Transverse colon (tissue), 4 donors: Measurements from ENCODE around the gene ZNF341. TPM values are rescaled to one million over a fixed set of nuclear protein-coding genes. Genes with fewer than 3 reads are reported as not detected.
A peak's percentile ranks its signal among the peaks of the same experiment; 100 is the strongest.

Experiments used
- DNase-seq: peaks from one replicate; pipeline ENCODE4 v3.0.0-alpha.2; 2019
- H3K27ac ChIP-seq, 4 donors: fragments of 200-600 bp; sonication (generic); 2 replicates each; pipeline ENCODE4 v1.5.1; 2016 to 2018; ENCODE audit warnings: inconsistent platforms in 4 of 4
- H3K27me3 ChIP-seq: fragments of 200-600 bp; sonication (generic); 2 replicates; pipeline ENCODE4 v1.5.1; 2017; ENCODE audit warnings: inconsistent platforms
- H3K36me3 ChIP-seq, 4 donors: fragments of 200-600 bp; sonication (generic); 2 replicates each; pipeline ENCODE4 v1.5.1; 2017 to 2019; ENCODE audit warnings: inconsistent platforms in 4 of 4
- H3K4me1 ChIP-seq, 4 donors: fragments of 200-600 bp; sonication (generic); 2 replicates each; pipeline ENCODE4 v1.5.1; 2017 to 2020; ENCODE audit warnings: inconsistent platforms in 4 of 4
- H3K4me3 ChIP-seq, 4 donors: fragments of 200-600 bp; sonication (generic); 1 replicate in 1 of 4; 2 replicates in 3 of 4; pipeline versions ENCODE4 v1.5.1 to v1.6.1; 2017 to 2019; ENCODE audit warnings: inconsistent platforms in 4 of 4
- H3K9me3 ChIP-seq, 2 donors: fragments of 200-600 bp; sonication (generic); 2 replicates each; pipeline ENCODE4 v1.5.1; 2017 to 2019; ENCODE audit warnings: inconsistent platforms in 2 of 2
- CTCF ChIP-seq, 5 experiments: fragments of 200-600 bp in 3 of 5; fragments of 450-650 bp in 2 of 5; sonication (generic) in 3 of 5; IDR thresholded peaks; 1 replicate in 2 of 5; 2 replicates in 3 of 5; pipeline ENCODE4 v1.5.1; 2016 to 2017; ENCODE audit warnings: antibody characterized with exemption in 5 of 5, inconsistent platforms in 3 of 5, mild to moderate bottlenecking in 2 of 5, moderate library complexity in 1 of 5
- EP300 ChIP-seq: sonication (generic); formaldehyde crosslinking; IDR thresholded peaks from one replicate; pipeline ENCODE4 v1.6.1; 2017; ENCODE audit warnings: antibody characterized with exemption, low read depth
- POLR2A ChIP-seq: fragments of 450-650 bp; IDR thresholded peaks from one replicate; pipeline ENCODE4 v1.6.1; 2016; ENCODE audit warnings: antibody characterized with exemption, mild to moderate bottlenecking, moderate library complexity
- POLR2AphosphoS5 ChIP-seq, 3 donors: sonication (generic); formaldehyde crosslinking; IDR thresholded peaks; one replicate each; pipeline ENCODE4 v1.6.1; 2016; ENCODE audit warnings: antibody characterized with exemption in 3 of 3
- WGBS, 2 donors: methylation state at CpG; one replicate each; pipeline ENCODE4 v1.1.5; 2018; ENCODE audit warnings: low coverage in 1 of 2; 5-methylcytosine and 5-hydroxymethylcytosine counted together
- in situ Hi-C, 4 donors: fragments of 200-750 bp; cut with MboI; loops; one replicate each; pipeline versions ENCODE4 v1.15.0 to v1.15.1; 2017; ENCODE audit warnings: low sequenced_read_pairs in 3 of 4, low pct_ligation_motif_present in 1 of 4, low pct_unique_long_range_greater_than_20kb in 1 of 4
- intact Hi-C: fragments of 100-400 bp; cut with DNase I; formaldehyde crosslinking; loops from one replicate; pipeline ENCODE4 v1.15.1; 2023; ENCODE audit warnings: low total_unique reads
- total RNA-seq, 4 donors: library from RNA; depleted of rRNA; stranded (reverse); fragments of >200 nt; gene quantifications; one replicate each; pipeline ENCODE4 v1.1.0, GENCODE V29; 2016

ZNF341 gene
- total RNA-seq, 4 donors from 2014 or later = 3.8 to 7.2 (median 7.1) TPM

- Histone ChIP-seq H3K9me3 (no peaks in the 10 kb centered on the region), H3K4me1 (peaks cover 78 to 95% (median 84%) of the 10 kb centered on the region in 4 donors), H3K4me3 (no peak overlapping the region), H3K27ac (peak overlapping the region; percentile 56 to 76 (median 62)), H3K27me3 (no peaks in the 10 kb centered on the region), H3K36me3 (peaks cover 0 to 3% (median 0%) of the 10 kb centered on the region in 4 donors)
- intact Hi-C loops (no loop called here), in situ Hi-C loops (no loop called here)
- 60 to 77% methylated on average over 3 to 8 of the region's 8 CpGs for WGBS, 2 donors
- TF ChIP-seq POLR2A (no peak), POLR2AphosphoS5 (IDR thresholded peaks at IDR 0.05) (peak in 1 of 3 donors; percentile 37), EP300 (no peak), CTCF (IDR thresholded peaks at IDR 0.05) (no peak)
- peak; percentile 39 for DNase-seq
Measured at GRCh38 chr20:33838035-33838864, 106.5 kb downstream of the ZNF341 start.

GRCh38 chr20:33839591-33839990 lies 107.8 kb downstream of the ZNF341 start:
- Histone ChIP-seq H3K36me3 (peaks cover 0 to 3% (median 0%) of the 10 kb centered on the region in 4 donors), H3K4me1 (peaks cover 83 to 95% (median 87%) of the 10 kb centered on the region in 4 donors), H3K27me3 (no peaks in the 10 kb centered on the region), H3K9me3 (no peaks in the 10 kb centered on the region), H3K27ac (peak overlapping the region; percentile 56 to 76 (median 62)), H3K4me3 (no peak overlapping the region)
- DNase-seq = peak; percentile 58
- 71% methylated on average over 3 of the region's 3 CpGs; no CpG with 5 or more reads in 1 of the 2 donors for WGBS, 2 donors
- in situ Hi-C loops (no loop called here), intact Hi-C loops (no loop called here)
- TF ChIP-seq POLR2AphosphoS5 (IDR thresholded peaks at IDR 0.05) = no peak
- TF ChIP-seq EP300 = no peak
- TF ChIP-seq POLR2A = no peak
- no peak for TF ChIP-seq CTCF (IDR thresholded peaks at IDR 0.05)

GRCh38 chr20:33840160-33840559 lies 108.4 kb downstream of the ZNF341 start:
- intact Hi-C loops (no loop called here), in situ Hi-C loops (no loop called here)
- no peak for TF ChIP-seq POLR2AphosphoS5 (IDR thresholded peaks at IDR 0.05)
- TF ChIP-seq CTCF (IDR thresholded peaks at IDR 0.05) = no peak
- no peak for TF ChIP-seq POLR2A
- Histone ChIP-seq H3K9me3 (no peaks in the 10 kb centered on the region), H3K27ac (peak overlapping the region in 2 of 4 donors; percentile 56 to 65), H3K36me3 (no peaks in the 10 kb centered on the region), H3K4me1 (peaks cover 83 to 94% (median 87%) of the 10 kb centered on the region in 4 donors), H3K27me3 (no peaks in the 10 kb centered on the region), H3K4me3 (no peak overlapping the region)
- 77 to 87% methylated on average over 3 to 7 of the region's 7 CpGs for WGBS, 2 donors
- no peak for DNase-seq

- Histone ChIP-seq H3K4me3 (no peak overlapping the region), H3K27me3 (no peaks in the 10 kb centered on the region), H3K27ac (peak overlapping the region in 2 of 4 donors; percentile 1 to 8), H3K36me3 (no peaks in the 10 kb centered on the region), H3K9me3 (no peaks in the 10 kb centered on the region), H3K4me1 (peaks cover 78 to 90% (median 87%) of the 10 kb centered on the region in 4 donors)
- WGBS, 2 donors = 47 to 48% methylated on average over 3 to 4 of the region's 4 CpGs
- TF ChIP-seq CTCF (IDR thresholded peaks at IDR 0.05) (no peak), EP300 (no peak), POLR2A (no peak), POLR2AphosphoS5 (IDR thresholded peaks at IDR 0.05) (no peak)
- DNase-seq = no peak
- intact Hi-C loops (no loop called here), in situ Hi-C loops (no loop called here)
Measured at GRCh38 chr20:33840759-33841435, 109.1 kb downstream of the ZNF341 start.
